Renal cortical epithelial cell (primary cell): ENCODE measurements around the gene RAB6A. TPM values are rescaled to one million over a fixed set of nuclear protein-coding genes. Genes with fewer than 3 reads are reported as not detected.
"Not testable (repeated sequence)": the region's sequence is repeated elsewhere in the genome, so short reads cannot be mapped to it uniquely, and the experiment has no call there.

Experiments
- DNase-seq: peaks from one replicate; pipeline ENCODE4 v3.0.0-alpha.2; 2011; ENCODE audit warnings: low read depth
- total RNA-seq: library from RNA; depleted of rRNA; stranded (reverse); fragments of >200 nt; gene quantifications from 2 replicates; pipeline ENCODE4 v1.2.3, GENCODE V29; 2014

The RAB6A gene
- 212 and 254 TPM in 2 replicates for total RNA-seq

DNA sequence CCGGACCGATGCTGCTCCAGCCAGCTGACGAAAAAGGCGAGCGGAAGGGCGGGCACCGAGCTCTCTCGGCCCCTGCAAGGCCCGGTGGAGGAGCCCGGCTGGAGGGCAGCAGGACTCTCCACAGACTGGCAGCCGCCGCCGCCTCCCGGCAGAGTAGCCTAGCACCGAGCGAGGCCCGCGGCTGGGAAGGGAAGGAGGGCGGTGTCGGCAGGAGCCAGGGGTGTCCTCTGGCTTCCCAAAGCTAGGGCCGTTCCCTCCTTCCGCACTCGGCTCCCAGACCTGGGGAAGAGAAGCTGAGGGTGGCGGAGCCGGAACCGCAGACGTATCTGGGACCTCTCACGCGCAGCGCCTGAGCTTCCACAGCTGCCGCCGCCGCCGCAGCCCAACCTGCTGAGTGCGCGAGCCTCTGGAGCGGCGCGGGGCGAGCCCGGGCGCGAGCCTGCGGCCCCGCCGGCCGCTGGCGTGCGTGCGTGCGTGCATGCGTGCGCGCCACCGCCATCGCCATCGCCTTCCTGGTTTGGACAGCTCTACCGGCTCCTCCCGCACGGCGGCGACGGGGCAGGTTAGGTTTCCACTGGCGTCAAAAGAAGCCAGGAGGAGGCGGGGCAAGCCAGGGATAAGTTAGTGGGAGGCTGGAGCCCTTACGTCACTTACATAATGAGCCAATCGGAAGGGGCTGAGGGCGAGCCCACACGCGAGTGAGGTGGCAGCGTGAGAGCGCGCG is at the start of gene RAB6A:
TSS of gene RAB6A (minus strand) at position 396 of the 724 bp plus-strand sequence. CDS start 439 bp downstream, outside the sequence.
- DNase-seq = peak; percentile 98

GRCh38 chr11:73810637-73811036 is 49.8 kb upstream of the RAB6A start:
- no peak for DNase-seq

DNA sequence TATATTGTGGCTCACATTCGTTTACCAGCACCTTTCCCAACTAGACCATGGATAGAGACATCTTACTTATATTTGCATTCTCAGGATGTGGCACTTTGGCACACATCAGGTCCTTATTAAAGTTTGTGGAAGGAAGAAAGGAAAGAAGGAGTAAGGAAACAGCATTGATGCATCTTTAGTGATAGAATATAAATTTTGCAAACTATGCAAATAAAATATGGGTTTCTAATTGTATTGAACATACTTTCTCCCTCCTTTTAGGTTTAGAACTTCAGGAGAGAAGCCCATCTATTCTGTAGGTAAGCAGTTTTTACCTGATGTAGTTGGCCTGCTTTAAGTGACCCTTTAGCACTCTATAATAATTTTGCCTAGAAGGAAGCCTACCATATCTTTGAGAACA is 47.2 kb upstream of the RAB6A start:
- no peak for DNase-seq

DNA sequence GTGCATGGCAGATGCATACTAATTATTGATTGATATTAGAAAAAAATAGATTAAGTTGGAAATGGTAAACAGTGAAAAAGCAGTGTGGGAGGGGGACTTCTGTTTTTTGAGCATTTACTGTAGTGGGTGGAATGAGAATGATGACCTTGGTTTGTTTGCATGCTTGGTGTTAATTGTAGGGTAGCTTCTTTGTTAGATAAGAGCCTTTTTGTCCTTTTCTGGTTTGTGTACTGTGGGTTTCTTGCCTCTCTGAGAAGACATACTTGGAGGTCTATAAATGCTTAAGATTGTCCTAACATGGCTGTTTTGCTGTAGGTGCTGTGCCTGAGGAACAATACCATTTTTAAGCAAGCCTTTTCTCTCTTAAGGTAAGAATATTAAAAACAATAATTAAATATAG is 43.8 kb upstream of the RAB6A start:
- DNase-seq = no peak

- DNase-seq = no peak
These were observed 40.3 kb upstream of the RAB6A start for GRCh38 chr11:73801136-73801535.

DNA sequence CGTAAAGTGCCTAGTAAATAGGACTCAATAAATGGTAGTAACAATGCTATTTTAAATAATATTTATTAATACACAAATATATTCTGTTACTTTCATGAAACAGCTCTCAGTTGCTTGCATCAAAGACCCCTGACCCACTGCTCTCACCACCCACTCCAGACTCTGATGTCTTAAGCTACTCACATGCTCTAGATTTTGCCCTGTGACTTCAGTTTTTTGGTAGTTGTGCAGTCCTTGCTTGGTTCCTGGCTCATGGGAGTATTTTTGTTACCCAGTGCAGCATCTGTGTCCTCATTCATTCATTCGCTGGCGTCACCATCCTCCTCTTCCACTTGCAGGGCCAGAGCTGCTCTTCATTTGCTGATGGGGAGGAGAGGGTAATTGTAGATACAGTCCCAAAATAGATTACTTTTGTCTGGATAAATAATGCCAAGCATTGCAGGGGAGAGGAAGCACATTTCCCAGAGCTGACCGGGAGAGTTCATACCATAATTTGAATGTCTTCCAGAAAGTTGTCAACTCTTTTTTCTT is 39.5 kb upstream of the RAB6A start:
- no peak for DNase-seq

- no peak for DNase-seq
These were observed 36.6 kb upstream of the RAB6A start for GRCh38 chr11:73797457-73797856.

DNA sequence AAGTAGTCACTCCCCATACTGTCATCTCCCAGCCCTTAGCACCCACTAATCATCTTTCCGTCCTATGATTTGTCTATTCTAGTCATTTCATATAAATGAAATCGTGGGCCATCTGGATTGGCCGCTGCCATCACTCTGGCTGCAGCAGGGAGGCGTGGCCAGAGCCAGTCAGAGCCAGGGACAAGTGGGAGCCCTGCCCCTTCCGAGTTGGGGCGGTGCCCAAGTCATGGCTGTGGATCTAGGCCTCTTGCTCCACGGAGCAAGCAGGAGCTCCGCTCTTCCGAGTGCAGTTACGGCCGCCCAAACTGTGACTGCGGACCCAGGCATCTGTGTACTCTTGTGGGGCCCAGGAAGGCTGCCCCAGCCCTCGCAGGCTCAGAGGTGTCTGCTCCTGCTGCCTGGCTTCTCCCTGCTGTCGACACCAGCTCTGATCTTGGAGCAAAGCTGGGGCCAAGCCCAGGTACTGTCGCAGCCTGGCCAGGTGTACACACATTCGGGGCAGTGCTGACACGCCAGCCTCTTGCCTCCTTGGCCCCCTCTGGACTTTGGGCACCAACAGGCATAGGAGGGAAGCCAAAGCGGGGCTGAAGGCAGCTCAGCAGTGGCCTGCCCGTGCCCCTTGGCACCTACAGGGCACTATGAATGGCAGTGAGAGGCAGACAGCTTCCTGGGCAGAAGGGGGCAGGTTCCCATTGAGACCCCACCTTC is 35.2 kb upstream of the RAB6A start:
- DNase-seq = no peak

- DNase-seq = no peak
These were observed 31.7 kb upstream of the RAB6A start for GRCh38 chr11:73792584-73792983.

- DNase-seq = no peak
These were observed 28.4 kb upstream of the RAB6A start for GRCh38 chr11:73789279-73789670.

GRCh38 chr11:73787643-73788558 is 27.0 kb upstream of the RAB6A start, which contains the start of gene MRPL48:
Gene MRPL48, plus strand, starts transcription at chr11:73787874. Its CDS starts 98 bp downstream, at chr11:73787972.
- peak; percentile 85 for DNase-seq

- DNase-seq = no peak
These were observed 26.3 kb upstream of the RAB6A start for GRCh38 chr11:73787051-73787642.

- DNase-seq = not testable (repeated sequence)
These were observed 24.6 kb upstream of the RAB6A start for GRCh38 chr11:73785467-73785866.

DNA sequence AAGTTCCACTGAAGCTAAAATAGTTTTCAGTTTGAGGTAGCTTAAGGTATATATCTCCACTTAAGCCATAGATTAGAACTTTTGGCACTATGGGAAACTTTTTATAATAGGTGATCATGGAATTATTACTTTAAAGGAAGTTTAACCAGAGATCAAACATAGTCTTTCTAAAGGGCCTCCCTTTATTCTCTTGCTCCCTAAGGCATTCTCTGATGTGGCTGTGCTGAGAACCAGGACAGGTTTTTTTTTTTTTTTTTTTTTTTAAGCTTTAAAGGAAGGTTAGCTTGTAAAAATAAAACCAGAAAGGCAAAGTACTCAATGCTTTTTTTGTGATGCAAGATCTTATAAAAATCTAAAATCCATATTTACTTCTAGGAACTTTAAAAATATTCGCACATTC is 23.9 kb upstream of the RAB6A start:
- DNase-seq = no peak

DNA sequence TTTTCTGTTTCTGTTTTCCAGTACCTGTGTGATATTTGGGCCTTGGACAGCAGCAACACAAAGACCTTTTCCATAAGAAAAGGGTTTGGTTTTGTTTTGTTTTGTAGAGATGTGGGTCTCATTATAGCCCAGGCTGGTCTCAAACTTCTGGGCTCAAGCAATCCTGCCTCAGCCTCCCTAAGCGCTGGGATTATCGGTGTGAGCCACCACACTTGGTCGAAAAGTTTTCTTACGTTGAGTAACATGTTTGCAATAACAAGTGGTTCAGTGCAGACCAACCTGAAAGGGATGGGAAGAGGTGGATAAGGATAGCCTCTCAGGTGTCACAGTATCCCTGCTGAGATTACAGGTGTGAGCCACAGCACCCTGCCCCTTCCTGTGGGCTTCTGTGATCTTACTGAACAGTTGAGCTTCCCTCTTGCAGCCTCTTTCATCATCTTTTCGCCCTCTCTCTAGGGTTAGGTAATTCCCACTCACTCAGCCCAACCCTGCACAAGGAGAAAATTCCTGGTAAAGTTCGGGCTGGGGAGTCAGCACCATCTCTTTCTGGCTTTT is 23.3 kb upstream of the RAB6A start:
- no peak for DNase-seq

GRCh38 chr11:73783483-73784020 is 22.7 kb upstream of the RAB6A start:
- no peak for DNase-seq

GRCh38 chr11:73781303-73781702 is 20.4 kb upstream of the RAB6A start:
- DNase-seq = no peak

DNA sequence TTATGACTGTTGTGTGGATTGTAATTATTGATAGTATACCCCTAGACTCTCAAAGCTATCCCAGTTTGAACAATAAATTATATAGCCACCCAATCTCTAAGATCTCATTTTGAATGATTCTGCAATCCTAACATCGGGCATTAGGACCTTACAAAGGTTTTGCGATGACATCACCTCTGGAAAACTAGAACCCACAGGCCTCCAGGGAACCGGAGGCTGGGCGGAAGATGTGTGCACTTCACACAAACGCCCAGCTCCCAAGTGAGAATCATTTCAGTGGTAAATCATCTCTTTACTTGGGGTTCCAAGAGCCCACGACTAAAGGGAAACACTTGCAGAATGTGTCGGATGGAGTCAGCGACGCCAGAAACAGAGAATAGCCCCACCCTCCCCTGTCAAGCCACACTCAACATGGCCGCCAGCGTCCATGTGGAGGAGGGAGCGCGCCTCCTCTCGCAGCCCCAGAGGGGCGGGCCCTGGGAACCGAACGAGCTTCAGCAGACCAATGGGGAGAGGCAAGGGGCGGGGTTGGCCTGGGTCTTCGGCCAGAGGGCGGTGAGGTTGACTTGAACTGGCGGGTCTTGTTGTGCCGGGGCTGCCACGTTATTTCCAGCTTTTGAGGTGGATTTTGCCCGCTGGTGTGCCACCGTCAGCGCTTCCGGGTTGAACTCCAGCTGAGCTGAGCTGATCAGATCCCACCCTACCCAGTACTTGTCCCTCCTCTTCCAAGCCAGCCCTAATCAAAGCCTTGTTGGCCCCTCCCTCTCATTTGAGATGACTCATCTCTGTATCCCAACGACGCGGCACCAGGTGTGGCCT is 18.4 kb upstream of the RAB6A start:
- peak; percentile 96 for DNase-seq

DNA sequence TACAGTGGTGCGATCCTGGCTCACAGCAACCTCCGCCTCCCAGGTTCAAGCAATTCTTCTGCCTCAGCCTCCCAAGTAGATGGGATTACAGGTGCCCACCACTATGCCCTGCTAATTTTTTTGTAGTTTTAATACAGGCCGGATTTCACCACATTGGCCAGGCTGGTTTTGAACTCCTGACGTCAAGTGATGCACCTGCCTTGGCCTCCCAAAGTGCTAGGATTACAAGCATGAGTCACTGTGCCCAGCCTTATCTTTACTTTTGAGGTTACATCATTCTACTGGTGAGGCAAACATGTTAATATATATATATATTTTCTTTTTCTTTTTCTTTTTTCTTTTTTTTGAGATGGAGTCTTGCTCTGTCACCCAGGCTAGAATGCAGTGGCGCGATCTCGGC is 9.9 kb upstream of the RAB6A start:
- DNase-seq = not testable (repeated sequence)

DNA sequence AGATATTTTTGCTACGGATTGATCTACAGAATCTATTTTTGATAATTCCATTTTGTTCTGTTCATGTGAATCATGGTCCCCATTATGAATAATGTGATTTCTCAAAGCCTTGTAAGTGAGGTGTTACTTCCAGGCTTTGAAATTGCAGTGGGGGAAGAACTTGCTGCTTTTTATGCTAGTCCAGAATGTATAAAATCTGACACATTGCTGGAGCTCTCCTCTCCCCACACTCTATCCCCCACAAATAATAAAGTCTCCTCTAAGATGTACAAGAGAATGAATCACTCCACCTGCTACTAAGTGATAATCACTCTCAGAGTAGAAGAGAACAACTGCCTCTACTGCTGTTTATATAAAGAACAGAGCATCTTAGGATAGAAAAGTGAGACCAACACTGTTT is 5.9 kb upstream of the RAB6A start:
- no peak for DNase-seq
